ENCODE data around the gene UPK1A.

The UPK1A gene

DNA sequence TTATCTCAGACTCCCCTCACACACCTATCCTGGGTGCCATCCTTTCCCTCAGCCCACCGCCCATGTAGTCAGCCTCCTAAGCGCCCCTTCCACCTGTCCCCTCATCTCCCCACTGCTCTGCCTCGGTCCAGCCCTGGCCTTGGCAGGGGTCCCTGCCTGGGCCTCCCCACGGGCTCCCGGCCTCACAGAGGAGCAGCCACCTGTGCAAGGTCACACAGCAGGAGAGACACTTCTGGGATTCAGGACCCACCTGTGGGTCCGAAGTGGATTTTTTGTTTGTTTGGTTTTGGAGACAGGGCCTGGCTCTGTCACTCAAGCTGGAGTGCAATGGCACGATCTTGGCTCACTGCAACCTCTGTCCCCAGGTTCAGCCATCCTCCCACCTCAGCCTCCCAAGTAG, 713 bp upstream of the UPK1A start:
- Histone ChIP-seq H3K9me3 (ENCODE audit: severe bottlenecking) (no peaks in the 10 kb centered on the region), H3K36me3 (peaks cover 23% of the 10 kb centered on the region), H3K4me3 (ENCODE audit: low read depth, low read length) (no peak overlapping the region), H3K27me3 (ENCODE audit: insufficient read depth, low read depth, severe bottlenecking) (no peaks in the 10 kb centered on the region), H3K27ac (no peak overlapping the region)
- TF ChIP-seq, protein P1, sequence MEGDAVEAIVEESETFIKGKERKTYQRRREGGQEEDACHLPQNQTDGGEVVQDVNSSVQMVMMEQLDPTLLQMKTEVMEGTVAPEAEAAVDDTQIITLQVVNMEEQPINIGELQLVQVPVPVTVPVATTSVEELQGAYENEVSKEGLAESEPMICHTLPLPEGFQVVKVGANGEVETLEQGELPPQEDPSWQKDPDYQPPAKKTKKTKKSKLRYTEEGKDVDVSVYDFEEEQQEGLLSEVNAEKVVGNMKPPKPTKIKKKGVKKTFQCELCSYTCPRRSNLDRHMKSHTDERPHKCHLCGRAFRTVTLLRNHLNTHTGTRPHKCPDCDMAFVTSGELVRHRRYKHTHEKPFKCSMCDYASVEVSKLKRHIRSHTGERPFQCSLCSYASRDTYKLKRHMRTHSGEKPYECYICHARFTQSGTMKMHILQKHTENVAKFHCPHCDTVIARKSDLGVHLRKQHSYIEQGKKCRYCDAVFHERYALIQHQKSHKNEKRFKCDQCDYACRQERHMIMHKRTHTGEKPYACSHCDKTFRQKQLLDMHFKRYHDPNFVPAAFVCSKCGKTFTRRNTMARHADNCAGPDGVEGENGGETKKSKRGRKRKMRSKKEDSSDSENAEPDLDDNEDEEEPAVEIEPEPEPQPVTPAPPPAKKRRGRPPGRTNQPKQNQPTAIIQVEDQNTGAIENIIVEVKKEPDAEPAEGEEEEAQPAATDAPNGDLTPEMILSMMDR (IDR thresholded peaks at IDR 0.05; ENCODE audit: low read depth, low read length) = no peak
- DNase-seq = no peak

GRCh38 chr19:35669566-35669965, 3.2 kb downstream of the UPK1A start:
- Histone ChIP-seq H3K4me3 (ENCODE audit: low read depth, low read length) (no peak overlapping the region), H3K9me3 (ENCODE audit: severe bottlenecking) (no peaks in the 10 kb centered on the region), H3K36me3 (0 out of 2 replicates have a peak, but pooled peaks cover 2% of the 10 kb centered on the region), H3K27ac (no peak overlapping the region), H3K27me3 (ENCODE audit: insufficient read depth, low read depth, severe bottlenecking) (no peaks in the 10 kb centered on the region)
- no peak for DNase-seq
- TF ChIP-seq, protein P1 (IDR thresholded peaks at IDR 0.05; ENCODE audit: low read depth, low read length) = no peak

DNA sequence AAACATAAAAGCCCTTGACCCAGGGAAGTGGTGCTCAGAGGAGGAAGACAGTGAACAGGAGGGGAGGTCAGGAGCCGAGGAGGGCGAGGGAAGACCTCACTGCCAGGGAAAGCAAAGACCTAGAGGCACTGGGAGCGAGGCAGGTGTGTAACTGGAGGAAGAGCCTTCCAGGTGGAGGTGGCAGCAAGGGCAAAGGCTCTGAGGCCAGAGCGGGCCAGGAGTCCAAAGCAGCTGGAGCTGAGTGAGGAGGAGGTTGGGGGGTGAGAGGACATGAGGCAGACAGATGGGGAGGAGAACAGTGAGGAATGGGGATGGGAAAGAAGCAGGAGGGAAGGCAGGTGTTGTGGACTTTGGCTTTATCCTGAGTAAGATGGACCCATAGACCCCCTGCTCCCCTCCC, 3.7 kb downstream of the UPK1A start:
- TF ChIP-seq, protein P1 (IDR thresholded peaks at IDR 0.05; ENCODE audit: low read depth, low read length) = no peak
- 0 out of 2 replicates have a peak, but pooled peaks cover 2% of the 10 kb centered on the region for H3K36me3 ChIP-seq
- no peak overlapping the region for H3K27ac ChIP-seq
- no peak for DNase-seq
- H3K4me3 ChIP-seq (ENCODE audit: low read depth, low read length) = no peak overlapping the region
- H3K9me3 ChIP-seq (ENCODE audit: severe bottlenecking) = no peaks in the 10 kb centered on the region
- H3K27me3 ChIP-seq (ENCODE audit: insufficient read depth, low read depth, severe bottlenecking) = no peaks in the 10 kb centered on the region

DNA sequence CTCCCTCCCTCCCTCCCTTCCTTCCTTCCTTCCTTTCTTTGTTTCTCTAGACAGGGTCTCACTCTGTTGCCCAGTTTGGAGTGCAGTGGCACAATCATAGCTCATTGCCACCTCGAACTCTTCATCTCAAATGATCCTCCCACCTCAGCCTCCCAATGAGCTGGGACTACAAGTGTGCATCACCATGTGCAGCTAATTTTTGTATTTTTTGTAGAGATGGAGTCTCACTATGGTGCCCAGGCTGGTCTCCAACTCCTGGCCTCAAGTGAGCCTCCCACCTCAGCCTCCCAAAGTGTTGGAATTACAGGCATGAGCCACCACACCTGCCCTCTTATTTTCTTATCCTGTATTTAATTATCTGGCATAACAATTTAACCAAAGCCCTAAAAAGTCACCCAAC, 4.4 kb downstream of the UPK1A start:
- no peaks in the 10 kb centered on the region for H3K36me3 ChIP-seq
- DNase-seq = no peak
- TF ChIP-seq, protein P1 (IDR thresholded peaks at IDR 0.05; ENCODE audit: low read depth, low read length) = no peak

GRCh38 chr19:35671818-35672217, 5.5 kb downstream of the UPK1A start:
- TF ChIP-seq, protein P1 (IDR thresholded peaks at IDR 0.05; ENCODE audit: low read depth, low read length) = no peak
- no peak overlapping the region for H3K4me3 ChIP-seq (ENCODE audit: low read depth, low read length)
- H3K36me3 ChIP-seq = no peaks in the 10 kb centered on the region
- no peaks in the 10 kb centered on the region for H3K27me3 ChIP-seq (ENCODE audit: insufficient read depth, low read depth, severe bottlenecking)
- DNase-seq = no peak
- H3K9me3 ChIP-seq (ENCODE audit: severe bottlenecking) = no peaks in the 10 kb centered on the region
- no peak overlapping the region for H3K27ac ChIP-seq

More for the DNA sequence above, 4.4 kb downstream of the UPK1A start:
- Histone ChIP-seq H3K4me3 (ENCODE audit: low read depth, low read length) (no peak overlapping the region), H3K27ac (no peak overlapping the region), H3K27me3 (ENCODE audit: insufficient read depth, low read depth, severe bottlenecking) (no peaks in the 10 kb centered on the region), H3K9me3 (ENCODE audit: severe bottlenecking) (no peaks in the 10 kb centered on the region)

- no peak for DNase-seq
- no peak overlapping the region for H3K27ac ChIP-seq
- no peaks in the 10 kb centered on the region for H3K36me3 ChIP-seq
- H3K9me3 ChIP-seq (ENCODE audit: severe bottlenecking) = no peaks in the 10 kb centered on the region
- TF ChIP-seq, protein P1 (IDR thresholded peaks at IDR 0.05; ENCODE audit: low read depth, low read length) = no peak
- H3K27me3 ChIP-seq (ENCODE audit: insufficient read depth, low read depth, severe bottlenecking) = no peaks in the 10 kb centered on the region
- H3K4me3 ChIP-seq (ENCODE audit: low read depth, low read length) = no peak overlapping the region
Observed at GRCh38 chr19:35673121-35673804, 6.9 kb downstream of the UPK1A start.

All from WERI-Rb-1 (cell line).